Stomach (tissue), 4 donors: ENCODE data around the gene LARGE1.

Source experiments
- EP300 ChIP-seq: sonication (generic); formaldehyde crosslinking; IDR thresholded peaks from one replicate; pipeline ENCODE4 v1.6.1; 2017; ENCODE audit warnings: antibody characterized with exemption
- POLR2A ChIP-seq, 4 donors: fragments of 450-650 bp; IDR thresholded peaks; one replicate each; pipeline ENCODE4 v1.6.1; 2016; ENCODE audit warnings: antibody characterized with exemption in 4 of 4, control low read depth in 2 of 4, mild to moderate bottlenecking in 1 of 4, moderate library complexity in 1 of 4
- TF ChIP-seq, protein P1 (sequence below), 7 experiments: fragments of 450-650 bp in 4 of 7; fragments of 200-600 bp in 3 of 7; sonication (generic) in 3 of 7; IDR thresholded peaks; one replicate each; pipeline ENCODE4 v1.5.1; 2016 to 2019; ENCODE audit warnings: antibody characterized with exemption in 7 of 7, control low read depth in 2 of 7, mild to moderate bottlenecking in 1 of 7

DNA sequence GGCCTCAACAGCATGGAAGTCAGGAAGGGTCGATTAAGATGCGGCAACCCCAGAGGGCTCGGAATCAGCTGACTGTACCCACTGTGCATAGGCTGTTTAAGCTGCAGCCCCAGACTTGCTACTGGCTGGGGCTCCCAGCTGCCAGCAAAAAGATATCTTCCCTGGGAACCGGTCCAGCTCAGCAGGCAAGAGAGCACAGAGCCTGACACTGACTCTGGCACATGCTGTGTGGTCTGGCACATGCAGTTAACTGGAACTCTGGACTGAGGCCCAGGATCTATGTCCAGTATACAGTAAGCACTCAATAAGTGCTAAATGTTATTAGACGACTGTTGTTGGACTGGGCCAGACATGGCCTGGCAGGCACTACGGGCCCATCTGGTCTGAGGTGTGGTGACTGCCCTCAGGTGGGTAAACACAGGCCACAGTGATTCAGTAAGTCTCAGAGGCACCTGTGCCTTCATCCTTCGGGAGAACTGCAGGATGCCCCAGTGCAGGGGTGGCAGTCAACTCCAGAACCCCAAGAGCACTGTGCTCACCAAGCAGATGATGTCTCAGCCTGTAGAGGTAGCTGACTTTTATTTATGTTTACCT, 87.6 kb downstream of the LARGE1 start:
- TF ChIP-seq EP300 (no peak), POLR2A (IDR thresholded peaks at IDR 0.05) (no peak)
- TF ChIP-seq, protein P1, sequence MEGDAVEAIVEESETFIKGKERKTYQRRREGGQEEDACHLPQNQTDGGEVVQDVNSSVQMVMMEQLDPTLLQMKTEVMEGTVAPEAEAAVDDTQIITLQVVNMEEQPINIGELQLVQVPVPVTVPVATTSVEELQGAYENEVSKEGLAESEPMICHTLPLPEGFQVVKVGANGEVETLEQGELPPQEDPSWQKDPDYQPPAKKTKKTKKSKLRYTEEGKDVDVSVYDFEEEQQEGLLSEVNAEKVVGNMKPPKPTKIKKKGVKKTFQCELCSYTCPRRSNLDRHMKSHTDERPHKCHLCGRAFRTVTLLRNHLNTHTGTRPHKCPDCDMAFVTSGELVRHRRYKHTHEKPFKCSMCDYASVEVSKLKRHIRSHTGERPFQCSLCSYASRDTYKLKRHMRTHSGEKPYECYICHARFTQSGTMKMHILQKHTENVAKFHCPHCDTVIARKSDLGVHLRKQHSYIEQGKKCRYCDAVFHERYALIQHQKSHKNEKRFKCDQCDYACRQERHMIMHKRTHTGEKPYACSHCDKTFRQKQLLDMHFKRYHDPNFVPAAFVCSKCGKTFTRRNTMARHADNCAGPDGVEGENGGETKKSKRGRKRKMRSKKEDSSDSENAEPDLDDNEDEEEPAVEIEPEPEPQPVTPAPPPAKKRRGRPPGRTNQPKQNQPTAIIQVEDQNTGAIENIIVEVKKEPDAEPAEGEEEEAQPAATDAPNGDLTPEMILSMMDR (IDR thresholded peaks at IDR 0.05) = no peak
